ENCODE measurements around the gene PSME3.

- no peak for TF ChIP-seq CTCF (IDR thresholded peaks at IDR 0.05)
- TF ChIP-seq POLR2AphosphoS5 (IDR thresholded peaks at IDR 0.05), result peak; percentile 42
- no peak for TF ChIP-seq POLR2A (IDR thresholded peaks at IDR 0.05)
Measured at GRCh38 chr17:42803074-42803883, 29.9 kb upstream of the PSME3 start.
